ENCODE data around the gene HFE. TPM values are rescaled to one million over a fixed set of nuclear protein-coding genes. Genes with fewer than 3 reads are reported as not detected.

The HFE gene
- total and polyA plus RNA-seq, 2 of the 13 experiments (the other 11 are each of a cell fraction or from before 2014, with no cell fraction given), result 3.7 to 6.3 TPM

- TF ChIP-seq ZNF280D (CRISPR knock-in tag; IDR thresholded peaks at IDR 0.05) (peak; percentile 88), ATM (IDR thresholded peaks at IDR 0.05; ENCODE audit: borderline replicate concordance) (no peak), TCF12 (IDR thresholded peaks at IDR 0.05) (no peak), TCF12 (CRISPR knock-in tag; IDR thresholded peaks at IDR 0.05) (0 out of 2 replicates have a peak, but pooled peaks have one; percentile 60), ZSCAN5A (CRISPR knock-in tag; IDR thresholded peaks at IDR 0.05; ENCODE audit: borderline replicate concordance) (peak; percentile 19; the same call in 1 of the 2 replicates), ZNF557 (CRISPR knock-in tag; IDR thresholded peaks at IDR 0.05) (no peak), RNF2 (conservative IDR thresholded peaks at IDR 0.05; ENCODE audit: low read depth) (no peak), FOXK1 (CRISPR knock-in tag; IDR thresholded peaks at IDR 0.05; ENCODE audit: borderline replicate concordance, low read depth) (peak; percentile 49; the same call in 1 of the 2 replicates), SIX1 (CRISPR knock-in tag; IDR thresholded peaks at IDR 0.05; ENCODE audit: borderline replicate concordance) (no peak), PHB2 (IDR thresholded peaks at IDR 0.05; ENCODE audit: partially characterized antibody) (no peak), ZNF724P (CRISPR knock-in tag; IDR thresholded peaks at IDR 0.05; ENCODE audit: borderline replicate concordance) (no peak), RORA (CRISPR knock-in tag; IDR thresholded peaks at IDR 0.05) (no peak), STAG1 (CRISPR knock-in tag; IDR thresholded peaks at IDR 0.05) (no peak), HINFP (CRISPR knock-in tag; IDR thresholded peaks at IDR 0.05; ENCODE audit: low read depth) (peak; percentile 26; the same call in 1 of the 2 replicates), MTF1 (CRISPR knock-in tag; IDR thresholded peaks at IDR 0.05) (no peak), HNRNPUL1 (IDR thresholded peaks at IDR 0.05; ENCODE audit: low read depth, low read length) (no peak), E2F2 (CRISPR knock-in tag; IDR thresholded peaks at IDR 0.05; ENCODE audit: borderline replicate concordance) (0 out of 2 replicates have a peak, but pooled peaks have one; percentile 15), NFRKB (IDR thresholded peaks at IDR 0.05) (no peak), ZNF576 (CRISPR knock-in tag; IDR thresholded peaks at IDR 0.05) (no peak), ZNF737 (CRISPR knock-in tag; IDR thresholded peaks at IDR 0.05; ENCODE audit: borderline replicate concordance) (no peak), ZNF784 (CRISPR knock-in tag; IDR thresholded peaks at IDR 0.05; ENCODE audit: borderline replicate concordance) (no peak)
Observed at GRCh38 chr6:26044140-26045064, 42.8 kb upstream of the HFE start (continued).
